PC-3 (cell line): ENCODE measurements around the gene HAO2. TPM values are rescaled to one million over a fixed set of nuclear protein-coding genes. Genes with fewer than 3 reads are reported as not detected.
A peak's percentile ranks its signal among the peaks of the same experiment; 100 is the strongest.

Experiments used
- ATAC-seq: fragments of 200-7000 bp; cut with Tn5 transposase; 2 replicates; pipeline ENCODE4 v1.9.1; 2020; ENCODE audit warnings: mild to moderate bottlenecking, moderate library complexity
- BruUV-seq: library from RNA; stranded (reverse); fragments of 400-500 nt; replicated peaks from 2 replicates; lab custom pipeline; 2021; lab: Mats Ljungman, UMichigan
- CTCF ChIA-PET: fragments of 300-600 bp; sonication (Branson Sonifier 250); formaldehyde crosslinking; loops from one replicate; lab custom pipeline; 2022; ENCODE audit warnings: antibody characterized with exemption; lab: Charles Lee
- POLR2A ChIA-PET: fragments of 300-600 bp; sonication (Branson Sonifier 250); formaldehyde crosslinking; loops from one replicate; lab custom pipeline; 2022; ENCODE audit warnings: antibody characterized with exemption; ENCODE audit not compliant: unreplicated experiment; lab: Charles Lee
- DNase-seq: peaks from one replicate; pipeline ENCODE4 v3.0.0-alpha.2; 2015
- H2AFZ ChIP-seq: fragments of 300-600 bp; sonication (generic); 2 replicates; pipeline ENCODE4 v1.6.0; 2016; ENCODE audit warnings: antibody characterized with exemption, low read length
- H3F3A ChIP-seq: fragments of 300-600 bp; sonication (generic); one replicate; pipeline ENCODE4 v1.6.0; 2017; ENCODE audit warnings: antibody characterized with exemption, low read length, control low read depth, mild to moderate bottlenecking; ENCODE audit not compliant: unreplicated experiment
- H3K27ac ChIP-seq: fragments of 300-600 bp; sonication (generic); 2 replicates; pipeline ENCODE4 v1.5.1; 2016; ENCODE audit warnings: mild to moderate bottlenecking, low read length
- H3K27me3 ChIP-seq: fragments of 300-600 bp; sonication (generic); 2 replicates; pipeline ENCODE4 v1.6.1; 2016; ENCODE audit warnings: low read length, mixed read lengths
- H3K36me3 ChIP-seq: fragments of 300-600 bp; sonication (generic); 2 replicates; pipeline ENCODE4 v1.6.1; 2016; ENCODE audit warnings: low read depth, mixed run types, low read length, mixed read lengths
- H3K4me1 ChIP-seq: fragments of 300-600 bp; sonication (generic); 2 replicates; pipeline ENCODE4 v1.5.1; 2016; ENCODE audit warnings: low read length; ENCODE audit not compliant: insufficient read depth
- H3K4me2 ChIP-seq: fragments of 300-600 bp; sonication (generic); 2 replicates; pipeline ENCODE4 v1.6.0; 2016; ENCODE audit warnings: low read length
- H3K4me3 ChIP-seq: fragments of 300-600 bp; sonication (generic); 2 replicates; pipeline ENCODE4 v1.5.1; 2016; ENCODE audit warnings: mild to moderate bottlenecking, low read length, mixed read lengths
- H3K79me2 ChIP-seq: fragments of 300-600 bp; sonication (generic); 2 replicates; pipeline ENCODE4 v1.6.1; 2017; ENCODE audit warnings: low read length, mixed read lengths
- H3K9ac ChIP-seq: fragments of 300-600 bp; sonication (generic); 2 replicates; pipeline ENCODE4 v1.6.0; 2016; ENCODE audit warnings: mild to moderate bottlenecking, low read length
- H3K9me2 ChIP-seq: fragments of 300-600 bp; sonication (generic); replicated peaks from 2 replicates; pipeline ENCODE4 v1.6.1; 2016; ENCODE audit warnings: mixed run types, low read length, mixed read lengths
- H3K9me3 ChIP-seq: fragments of 300-600 bp; sonication (generic); 2 replicates; pipeline ENCODE4 v1.6.1; 2016; ENCODE audit warnings: low read length, mixed read lengths
- H4K20me1 ChIP-seq: fragments of 300-600 bp; sonication (generic); 2 replicates; pipeline ENCODE4 v1.6.1; 2016; ENCODE audit warnings: low read length, mixed read lengths
- EZH2 ChIP-seq: fragments of 300-600 bp; sonication (generic); IDR thresholded peaks from one replicate; pipeline ENCODE4 v1.6.1; 2017; ENCODE audit warnings: antibody characterized with exemption, mild to moderate bottlenecking, low read length; ENCODE audit not compliant: unreplicated experiment
- EZH2phosphoT487 ChIP-seq: fragments of 300-600 bp; sonication (generic); IDR thresholded peaks from 2 replicates; pipeline ENCODE4 v1.6.1; 2018; ENCODE audit warnings: mild to moderate bottlenecking, antibody characterized with exemption, low read length, borderline replicate concordance
- intact Hi-C: fragments of 100-400 bp; cut with micrococcal nuclease; formaldehyde crosslinking; loops from 2 replicates; pipeline ENCODE4 v1.9.0; 2023
- total RNA-seq: library from RNA; depleted of rRNA; stranded (reverse); fragments of >200 nt; gene quantifications from 2 replicates; pipeline ENCODE4 v1.2.3, GENCODE V29; 2014
- TF ChIP-seq, protein P1 (sequence below): fragments of 300-600 bp; sonication (generic); conservative IDR thresholded peaks from 2 replicates; pipeline ENCODE4 v1.5.1; 2017; ENCODE audit warnings: antibody characterized with exemption, low read depth, mild to moderate bottlenecking, low read length

The HAO2 gene
- total RNA-seq, 1 experiment from 2014 or later, result not detected

DNA sequence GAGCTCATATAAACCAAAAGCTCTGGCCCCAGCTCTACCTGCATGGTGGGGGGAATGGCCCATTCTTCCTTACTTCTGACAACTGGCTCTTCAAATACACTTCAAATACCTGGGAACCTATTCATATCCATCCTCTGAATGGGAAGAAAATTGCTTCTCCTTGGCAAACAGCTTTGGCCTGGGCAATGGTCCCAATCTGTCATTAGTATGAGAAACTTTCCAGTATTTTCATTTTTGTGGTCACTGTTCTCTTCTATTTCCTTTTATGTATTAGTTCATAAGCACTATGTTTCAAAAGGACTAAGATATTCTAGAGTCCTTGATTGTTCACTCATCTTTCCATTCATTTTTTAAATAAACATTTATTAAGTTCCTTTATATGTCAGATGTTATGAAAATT, 41.1 kb downstream of the HAO2 start:
- no peak overlapping the region for H2AFZ ChIP-seq
- no peaks in the 10 kb centered on the region for H3K9me3 ChIP-seq
- no peak overlapping the region for H3K4me3 ChIP-seq
- H3K9me2 ChIP-seq, result no peaks in the 10 kb centered on the region
- ATAC-seq (no peak), DNase-seq (peak; percentile 2)
- peaks cover 16% of the 10 kb centered on the region for H3K27me3 ChIP-seq
- no peak overlapping the region for H3K4me2 ChIP-seq
- no TSS peak for BruUV-seq
- TF ChIP-seq EZH2 (no peak), EZH2phosphoT487 (no peak)
- TF ChIP-seq, protein P1, sequence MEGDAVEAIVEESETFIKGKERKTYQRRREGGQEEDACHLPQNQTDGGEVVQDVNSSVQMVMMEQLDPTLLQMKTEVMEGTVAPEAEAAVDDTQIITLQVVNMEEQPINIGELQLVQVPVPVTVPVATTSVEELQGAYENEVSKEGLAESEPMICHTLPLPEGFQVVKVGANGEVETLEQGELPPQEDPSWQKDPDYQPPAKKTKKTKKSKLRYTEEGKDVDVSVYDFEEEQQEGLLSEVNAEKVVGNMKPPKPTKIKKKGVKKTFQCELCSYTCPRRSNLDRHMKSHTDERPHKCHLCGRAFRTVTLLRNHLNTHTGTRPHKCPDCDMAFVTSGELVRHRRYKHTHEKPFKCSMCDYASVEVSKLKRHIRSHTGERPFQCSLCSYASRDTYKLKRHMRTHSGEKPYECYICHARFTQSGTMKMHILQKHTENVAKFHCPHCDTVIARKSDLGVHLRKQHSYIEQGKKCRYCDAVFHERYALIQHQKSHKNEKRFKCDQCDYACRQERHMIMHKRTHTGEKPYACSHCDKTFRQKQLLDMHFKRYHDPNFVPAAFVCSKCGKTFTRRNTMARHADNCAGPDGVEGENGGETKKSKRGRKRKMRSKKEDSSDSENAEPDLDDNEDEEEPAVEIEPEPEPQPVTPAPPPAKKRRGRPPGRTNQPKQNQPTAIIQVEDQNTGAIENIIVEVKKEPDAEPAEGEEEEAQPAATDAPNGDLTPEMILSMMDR, result no peak
- ChIA-PET POLR2A (no interaction called here), CTCF (no interaction called here)
- H3K79me2 ChIP-seq, result no peaks in the 10 kb centered on the region
- H3K4me1 ChIP-seq, result no peaks in the 10 kb centered on the region
- no peaks in the 10 kb centered on the region for H3K36me3 ChIP-seq
- H3K9ac ChIP-seq, result no peak overlapping the region
- no peaks in the 10 kb centered on the region for H4K20me1 ChIP-seq
- H3F3A ChIP-seq, result no peaks in the 10 kb centered on the region
- intact Hi-C loops, result no loop called here
- no peak overlapping the region for H3K27ac ChIP-seq

DNA sequence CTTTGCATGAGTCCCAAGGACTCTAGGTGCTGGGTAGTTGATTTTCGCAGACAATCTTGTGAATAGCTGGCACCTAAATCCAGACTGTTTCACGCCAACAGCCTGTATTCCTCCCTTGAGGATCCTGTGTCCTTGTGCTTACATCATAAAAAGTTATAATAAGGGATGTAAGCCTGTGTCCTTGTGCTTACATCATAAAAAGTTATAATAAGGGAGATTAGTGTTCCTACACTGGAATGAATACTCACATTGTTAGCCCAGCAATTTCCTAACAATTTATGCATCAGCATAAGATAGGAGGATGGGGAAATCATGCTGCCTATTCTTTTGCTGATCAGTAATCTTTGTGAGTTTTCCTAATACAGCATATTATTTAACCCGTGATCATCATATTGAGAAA, 42.4 kb downstream of the HAO2 start:
- no peaks in the 10 kb centered on the region for H3K9me3 ChIP-seq
- no peak overlapping the region for H3K27ac ChIP-seq
- TF ChIP-seq, protein P1, result no peak
- TF ChIP-seq EZH2phosphoT487 (no peak), EZH2 (no peak)
- CTCF ChIA-PET, result no interaction called here
- no peaks in the 10 kb centered on the region for H3K4me1 ChIP-seq
- POLR2A ChIA-PET, result no interaction called here
- no peak overlapping the region for H3K4me3 ChIP-seq
- DNase-seq, result no peak
- no peak overlapping the region for H3K4me2 ChIP-seq
- intact Hi-C loops, result no loop called here
- BruUV-seq, result no TSS peak
- no peaks in the 10 kb centered on the region for H3K36me3 ChIP-seq
- no peaks in the 10 kb centered on the region for H4K20me1 ChIP-seq
- H2AFZ ChIP-seq, result no peak overlapping the region
- no peaks in the 10 kb centered on the region for H3K79me2 ChIP-seq
- H3K27me3 ChIP-seq, result peaks cover 24% of the 10 kb centered on the region
- H3K9ac ChIP-seq, result no peak overlapping the region
- no peaks in the 10 kb centered on the region for H3K9me2 ChIP-seq
- no peaks in the 10 kb centered on the region for H3F3A ChIP-seq
- ATAC-seq, result no peak

DNA sequence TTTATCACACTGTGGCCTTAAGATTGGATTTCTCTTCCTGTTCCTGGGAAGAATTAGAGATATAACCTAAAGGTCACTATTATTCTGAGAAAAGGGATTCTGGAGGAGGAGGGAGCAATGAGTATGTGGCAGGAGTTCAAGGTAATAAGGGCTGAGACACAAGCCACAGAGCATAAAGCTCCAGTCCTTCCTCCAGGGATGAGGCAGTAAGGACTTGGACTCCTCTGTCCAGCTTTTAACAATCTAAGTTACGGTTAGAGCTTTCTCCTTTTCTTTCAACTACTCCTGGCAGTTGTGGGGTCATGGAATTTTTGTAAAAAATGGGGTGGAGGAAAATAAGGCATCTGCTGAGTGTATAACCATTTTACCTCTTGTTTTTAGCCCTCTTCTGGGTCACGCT, 46.4 kb downstream of the HAO2 start, which contains the start of gene HSD3B2:
Gene HSD3B2 (plus strand): TSS at position 201 of the 400 bp plus-strand sequence. CDS start 270 bp downstream, outside the sequence.
- intact Hi-C loops, result no loop called here
- Histone ChIP-seq H3K36me3 (no peaks in the 10 kb centered on the region), H3K9ac (no peak within 1 kb of the TSS), H3K4me1 (no peaks in the 10 kb centered on the region), H3K79me2 (no peaks in the 10 kb centered on the region), H3K27ac (no peak within 1 kb of the TSS), H2AFZ (no peak within 1 kb of the TSS), H3K9me3 (no peaks in the 10 kb centered on the region), H3K4me3 (no peak within 1 kb of the TSS), H3K27me3 (peaks cover 56% of the 10 kb centered on the region), H3K4me2 (no peak within 1 kb of the TSS), H3F3A (no peaks in the 10 kb centered on the region), H4K20me1 (no peaks in the 10 kb centered on the region), H3K9me2 (no peaks in the 10 kb centered on the region)
- DNase-seq (no peak), ATAC-seq (no peak)
- POLR2A ChIA-PET, result no interaction called here
- TF ChIP-seq, protein P1, result no peak
- TF ChIP-seq EZH2phosphoT487, result no peak
- no peak for TF ChIP-seq EZH2
- CTCF ChIA-PET, result no interaction called here
- no TSS peak for BruUV-seq
